Activated CD8-positive, alpha-beta memory T cell treated with anti-CD3 and anti-CD28 coated beads for 48 hours (primary cell): ENCODE measurements around the gene PTAR1.
"Not testable (repeated sequence)": the region's sequence is repeated elsewhere in the genome, so short reads cannot be mapped to it uniquely, and the experiment has no call there.

ENCODE experiments used
- DNase-seq, 3 experiments: peaks; one replicate each; pipeline ENCODE4 v3.0.0-alpha.2; 2020; ENCODE audit warnings: low read depth in 2 of 3, low spot score in 2 of 3

PTAR1 gene

GRCh38 chr9:69759421-69760277, at the start of gene PTAR1:
PTAR1 (minus strand) TSS chr9:69760011; CDS start chr9:69759938, 73 bp downstream.
- DNase-seq = peak; percentile 57 to 79 (median 77)

GRCh38 chr9:69809304-69809863, 49.6 kb upstream of the PTAR1 start:
- no peak for DNase-seq

- no peak for DNase-seq
Measured at GRCh38 chr9:69806627-69807026, 46.8 kb upstream of the PTAR1 start.

GRCh38 chr9:69805962-69806515, 46.2 kb upstream of the PTAR1 start:
- no peak for DNase-seq

- no peak for DNase-seq
Measured at GRCh38 chr9:69801989-69802388, 42.2 kb upstream of the PTAR1 start.

GRCh38 chr9:69800027-69800426, 40.2 kb upstream of the PTAR1 start:
- DNase-seq = not testable (repeated sequence)

GRCh38 chr9:69799521-69799920, 39.7 kb upstream of the PTAR1 start:
- not testable (repeated sequence) for DNase-seq

GRCh38 chr9:69798744-69799143, 38.9 kb upstream of the PTAR1 start:
- DNase-seq = no peak

GRCh38 chr9:69797675-69798074, 37.9 kb upstream of the PTAR1 start:
- DNase-seq = no peak

- no peak for DNase-seq
Measured at GRCh38 chr9:69794356-69794755, 34.5 kb upstream of the PTAR1 start.

- no peak for DNase-seq
Measured at GRCh38 chr9:69785757-69786156, 25.9 kb upstream of the PTAR1 start.

- no peak for DNase-seq
Measured at GRCh38 chr9:69773258-69773657, 13.4 kb upstream of the PTAR1 start.

- no peak for DNase-seq
Measured at GRCh38 chr9:69771775-69772418, 12.1 kb upstream of the PTAR1 start.

GRCh38 chr9:69768716-69769115, 8.9 kb upstream of the PTAR1 start:
- DNase-seq = no peak

GRCh38 chr9:69768101-69768500, 8.3 kb upstream of the PTAR1 start:
- no peak for DNase-seq

- not testable (repeated sequence) for DNase-seq
Measured at GRCh38 chr9:69763862-69764261, 4.1 kb upstream of the PTAR1 start.

- DNase-seq = no peak
Measured at GRCh38 chr9:69762527-69762926, 2.7 kb upstream of the PTAR1 start.

GRCh38 chr9:69760278-69760610, 433 bp upstream of the PTAR1 start:
- DNase-seq = no peak

GRCh38 chr9:69759021-69759420, 790 bp downstream of the PTAR1 start:
- DNase-seq = no peak

- DNase-seq = no peak
Measured at GRCh38 chr9:69757996-69758675, 1.7 kb downstream of the PTAR1 start.

- DNase-seq = no peak
Measured at GRCh38 chr9:69755205-69755604, 4.6 kb downstream of the PTAR1 start.
